Measurements from ENCODE around the gene CCSAP. TPM values are rescaled to one million over a fixed set of nuclear protein-coding genes. Genes with fewer than 3 reads are reported as not detected.
"Not testable (repeated sequence)": the region's sequence is repeated elsewhere in the genome, so short reads cannot be mapped to it uniquely, and the experiment has no call there.

CCSAP gene
- total RNA-seq, 1 experiment from 2014 or later = 11.5 TPM

GRCh38 chr1:229325853-229326487, 16.9 kb downstream of the CCSAP start:
- no peak for DNase-seq (ENCODE audit: low read depth)

- DNase-seq (ENCODE audit: low read depth) = no peak
These were observed 17.4 kb downstream of the CCSAP start for GRCh38 chr1:229325401-229325800.

- DNase-seq (ENCODE audit: low read depth) = no peak
These were observed 18.8 kb downstream of the CCSAP start for GRCh38 chr1:229323885-229324553.

GRCh38 chr1:229323201-229323600, 19.6 kb downstream of the CCSAP start:
- DNase-seq (ENCODE audit: low read depth) = no peak

GRCh38 chr1:229319487-229319886, 23.4 kb downstream of the CCSAP start:
- DNase-seq (ENCODE audit: low read depth) = no peak

- peak; percentile 15 for DNase-seq (ENCODE audit: low read depth)
These were observed 24.8 kb downstream of the CCSAP start for GRCh38 chr1:229318056-229318455.

- DNase-seq (ENCODE audit: low read depth) = no peak
These were observed 26.7 kb downstream of the CCSAP start for GRCh38 chr1:229316166-229316565.

GRCh38 chr1:229310833-229311232, 32.0 kb downstream of the CCSAP start:
- DNase-seq (ENCODE audit: low read depth) = no peak

- DNase-seq (ENCODE audit: low read depth) = no peak
These were observed 33.2 kb downstream of the CCSAP start for GRCh38 chr1:229309684-229310083.

- DNase-seq (ENCODE audit: low read depth) = no peak
These were observed 33.8 kb downstream of the CCSAP start for GRCh38 chr1:229309074-229309473.

- no peak for DNase-seq (ENCODE audit: low read depth)
These were observed 37.5 kb downstream of the CCSAP start for GRCh38 chr1:229305392-229305791.

GRCh38 chr1:229303855-229304254, 39.0 kb downstream of the CCSAP start:
- no peak for DNase-seq (ENCODE audit: low read depth)

- no peak for DNase-seq (ENCODE audit: low read depth)
These were observed 40.1 kb downstream of the CCSAP start for GRCh38 chr1:229302740-229303139.

- DNase-seq (ENCODE audit: low read depth) = no peak
These were observed 42.6 kb downstream of the CCSAP start for GRCh38 chr1:229300099-229300757.

- no peak for DNase-seq (ENCODE audit: low read depth)
These were observed 43.9 kb downstream of the CCSAP start for GRCh38 chr1:229298887-229299503.

- DNase-seq (ENCODE audit: low read depth) = no peak
These were observed 44.4 kb downstream of the CCSAP start for GRCh38 chr1:229298420-229298819.

- no peak for DNase-seq (ENCODE audit: low read depth)
These were observed 45.1 kb downstream of the CCSAP start for GRCh38 chr1:229297746-229298145.

GRCh38 chr1:229296541-229296941, 46.3 kb downstream of the CCSAP start:
- DNase-seq (ENCODE audit: low read depth) = no peak

GRCh38 chr1:229295745-229296144, 47.1 kb downstream of the CCSAP start:
- no peak for DNase-seq (ENCODE audit: low read depth)

GRCh38 chr1:229293528-229294204, 49.2 kb downstream of the CCSAP start:
- no peak for DNase-seq (ENCODE audit: low read depth)

- not testable (repeated sequence) for DNase-seq (ENCODE audit: low read depth)
These were observed 51.2 kb downstream of the CCSAP start for GRCh38 chr1:229291686-229292085.

GRCh38 chr1:229288516-229288915, 54.3 kb downstream of the CCSAP start:
- DNase-seq (ENCODE audit: low read depth) = no peak
